GM10266 (cell line): Measurements from ENCODE around the gene MTMR2.
"Not testable (repeated sequence)": the region's sequence is repeated elsewhere in the genome, so short reads cannot be mapped to it uniquely, and the experiment has no call there.

ENCODE experiments used
- DNase-seq: peaks from one replicate; pipeline ENCODE4 v3.0.0; 2012; ENCODE audit errors: extremely low spot score
- CTCF ChIP-seq: IDR thresholded peaks from 2 replicates; pipeline ENCODE4 v1.5.1; 2012; ENCODE audit warnings: mild to moderate bottlenecking, low read depth; ENCODE audit not compliant: control insufficient read depth, insufficient read depth; ENCODE audit errors: missing control alignments

MTMR2 gene

GRCh38 chr11:95833378-95833777 lies 90.5 kb downstream of the MTMR2 start:
- no peak for TF ChIP-seq CTCF
- DNase-seq, result no peak

- TF ChIP-seq CTCF, result no peak
- DNase-seq, result no peak
Observed at GRCh38 chr11:95832763-95833162, 91.1 kb downstream of the MTMR2 start.

GRCh38 chr11:95831198-95831883 lies 92.6 kb downstream of the MTMR2 start:
- no peak for DNase-seq

GRCh38 chr11:95829580-95830259 lies 94.2 kb downstream of the MTMR2 start:
- TF ChIP-seq CTCF, result no peak
- DNase-seq, result no peak

More at GRCh38 chr11:95831198-95831883, 92.6 kb downstream of the MTMR2 start:
- no peak for TF ChIP-seq CTCF

- TF ChIP-seq CTCF, result no peak
- DNase-seq, result no peak
Observed at GRCh38 chr11:95827696-95828095, 96.2 kb downstream of the MTMR2 start.

GRCh38 chr11:95821640-95822039 lies 102.3 kb downstream of the MTMR2 start:
- no peak for DNase-seq
- no peak for TF ChIP-seq CTCF

- no peak for TF ChIP-seq CTCF
- no peak for DNase-seq
Observed at GRCh38 chr11:95816037-95816436, 107.9 kb downstream of the MTMR2 start.

GRCh38 chr11:95811052-95811451 lies 112.9 kb downstream of the MTMR2 start:
- not testable (repeated sequence) for DNase-seq

GRCh38 chr11:95806464-95806863 lies 117.4 kb downstream of the MTMR2 start:
- not testable (repeated sequence) for DNase-seq
